Germinal center (tissue), 1 donor: ENCODE data around the gene NME3.
"Not testable (repeated sequence)": the region's sequence is repeated elsewhere in the genome, so short reads cannot be mapped to it uniquely, and the experiment has no call there.

Experiments
- DNase-seq: peaks from one replicate; pipeline ENCODE4 v3.0.0; 2012; ENCODE audit warnings: mixed read lengths, low spot score

NME3 gene

DNA sequence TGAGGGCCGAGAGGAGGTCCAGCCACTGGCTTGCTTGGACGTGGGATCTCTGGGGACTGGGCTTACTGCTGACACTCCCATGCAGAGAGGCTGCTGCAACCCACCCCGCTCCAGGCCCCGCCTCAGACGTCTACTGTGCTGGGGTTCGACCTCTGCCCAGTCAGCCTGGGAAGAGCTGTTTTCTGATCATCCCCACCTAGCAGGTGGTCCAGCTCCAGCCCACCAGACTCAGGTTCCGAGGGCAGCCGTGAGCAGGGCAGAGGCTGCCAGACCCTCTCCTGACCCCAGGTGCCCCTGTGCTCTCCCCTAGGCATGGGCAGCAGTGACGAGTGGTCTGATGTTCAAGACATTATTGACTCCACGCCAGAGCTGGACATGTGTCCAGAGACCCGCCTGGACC lies 23.4 kb downstream of the NME3 start:
- DNase-seq = no peak

DNA sequence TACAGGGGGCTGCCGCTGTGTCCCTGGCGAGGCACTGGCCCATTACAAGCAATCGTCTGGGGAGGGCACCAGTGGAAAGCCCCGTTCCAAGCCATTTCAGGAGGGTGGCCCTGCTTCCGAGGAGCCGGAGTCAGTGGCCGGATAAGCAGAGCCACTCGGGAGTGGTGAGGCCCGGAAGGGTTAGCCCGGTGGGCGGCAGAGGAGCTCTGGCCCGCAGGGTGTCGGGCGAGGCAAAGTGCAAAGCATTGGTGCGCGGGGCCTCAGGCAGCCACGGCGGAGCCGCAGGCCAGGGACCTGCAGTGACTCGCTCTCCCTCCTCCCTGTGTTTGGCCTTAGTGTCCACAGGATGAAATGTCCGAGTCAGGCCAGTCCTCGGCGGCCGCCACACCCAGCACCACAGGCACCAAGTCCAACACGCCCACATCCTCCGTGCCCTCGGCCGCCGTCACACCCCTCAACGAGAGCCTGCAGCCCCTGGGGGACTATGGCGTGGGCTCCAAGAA lies 24.6 kb downstream of the NME3 start:
- no peak for DNase-seq

DNA sequence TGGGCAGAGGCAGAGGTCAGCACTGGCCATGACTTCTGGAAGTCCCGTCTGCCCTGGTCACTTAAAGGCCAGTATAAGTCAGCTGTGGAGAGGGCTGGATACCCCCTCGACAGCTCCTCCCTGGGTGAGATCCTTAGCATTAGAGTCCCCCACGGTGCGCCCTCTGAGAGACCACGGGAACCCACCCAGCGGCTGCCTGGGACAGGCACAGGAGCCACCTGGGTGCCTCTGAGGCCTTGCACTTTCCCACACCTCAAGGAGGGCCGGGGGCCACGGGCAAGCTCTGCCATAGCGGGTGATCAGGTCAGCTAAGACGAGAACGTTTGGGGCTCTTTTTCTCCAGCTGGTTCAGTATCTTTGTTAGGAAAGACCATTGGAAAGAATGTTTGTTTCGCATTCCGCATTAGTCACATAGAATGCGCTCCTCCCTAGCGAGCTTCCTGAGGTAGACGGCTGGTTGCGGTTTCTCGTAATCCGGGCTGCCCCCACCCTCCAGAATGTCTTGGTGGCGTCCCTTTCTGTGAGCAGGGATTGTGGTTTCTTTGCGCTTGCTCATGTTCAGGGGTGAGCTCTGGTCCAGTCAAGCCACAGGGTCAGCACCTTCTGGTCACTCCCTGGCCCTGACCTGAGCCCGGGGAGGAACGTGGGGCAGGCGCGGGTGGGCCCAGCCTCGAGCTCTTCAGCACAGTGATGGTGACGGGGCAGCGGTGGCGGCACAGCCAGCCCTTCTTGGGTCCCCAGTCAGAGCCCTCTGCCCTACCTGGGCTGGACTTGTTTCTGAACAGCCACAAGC lies 25.2 kb downstream of the NME3 start:
- no peak for DNase-seq

DNA sequence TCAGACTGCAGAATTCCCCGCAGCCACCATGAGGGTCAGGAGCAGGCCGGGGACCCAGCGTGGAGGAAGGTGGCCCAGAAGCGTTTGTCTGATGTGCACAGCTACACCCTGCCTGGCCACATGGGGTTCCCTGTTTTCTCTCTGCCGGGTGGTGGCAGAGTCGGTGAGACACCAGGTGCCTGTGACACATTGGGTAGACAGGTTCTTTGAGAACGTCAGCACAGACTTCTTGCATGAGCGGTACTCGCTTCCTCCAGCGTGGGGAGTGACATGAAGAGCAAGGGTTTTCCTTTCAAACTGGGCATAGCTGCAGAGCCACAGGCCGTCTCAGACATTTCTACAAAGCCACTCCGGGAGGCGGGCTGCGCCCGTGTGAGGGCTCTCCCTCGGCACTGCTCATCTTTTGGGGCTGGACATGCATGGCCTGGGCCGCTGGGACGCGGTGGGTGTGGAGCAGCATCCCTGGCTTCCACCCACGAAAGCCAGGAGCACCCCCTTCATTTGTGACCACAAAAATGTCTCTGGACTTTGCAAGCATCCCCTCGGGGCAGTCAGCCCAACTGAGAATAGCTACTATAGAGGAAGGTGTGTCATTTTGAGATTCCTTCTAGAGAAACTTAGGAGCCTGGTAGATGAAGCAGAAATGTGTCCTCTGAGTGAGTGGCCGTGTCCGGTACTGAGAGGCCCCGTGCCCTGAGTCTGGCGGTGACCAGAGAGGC lies 26.0 kb downstream of the NME3 start:
- DNase-seq = no peak

DNA sequence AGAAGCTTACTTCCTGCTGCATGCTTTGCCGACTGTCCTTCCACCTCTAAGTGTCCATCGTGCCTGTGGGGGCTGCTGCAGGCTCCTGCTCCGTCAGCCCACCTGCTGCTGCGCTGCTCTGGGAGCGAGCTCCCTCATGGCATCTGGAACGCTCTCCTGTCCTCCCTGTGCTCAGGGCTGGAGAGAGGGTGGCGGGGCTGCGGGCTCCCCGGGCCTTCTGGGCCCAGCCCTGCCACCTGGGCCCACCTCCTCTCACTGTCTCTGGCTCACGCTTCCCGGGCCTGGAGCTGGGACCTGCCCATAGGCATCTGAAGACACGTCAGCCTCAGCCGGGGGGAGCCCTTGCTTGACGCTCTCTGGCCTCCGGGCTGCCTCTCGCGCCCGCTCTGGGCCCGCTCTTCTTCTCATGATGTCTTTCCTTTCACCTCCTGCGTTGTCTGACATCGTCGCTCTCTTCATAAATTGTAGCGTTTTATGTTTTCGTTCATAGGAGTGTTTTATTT lies 27.0 kb downstream of the NME3 start:
- DNase-seq = no peak

DNA sequence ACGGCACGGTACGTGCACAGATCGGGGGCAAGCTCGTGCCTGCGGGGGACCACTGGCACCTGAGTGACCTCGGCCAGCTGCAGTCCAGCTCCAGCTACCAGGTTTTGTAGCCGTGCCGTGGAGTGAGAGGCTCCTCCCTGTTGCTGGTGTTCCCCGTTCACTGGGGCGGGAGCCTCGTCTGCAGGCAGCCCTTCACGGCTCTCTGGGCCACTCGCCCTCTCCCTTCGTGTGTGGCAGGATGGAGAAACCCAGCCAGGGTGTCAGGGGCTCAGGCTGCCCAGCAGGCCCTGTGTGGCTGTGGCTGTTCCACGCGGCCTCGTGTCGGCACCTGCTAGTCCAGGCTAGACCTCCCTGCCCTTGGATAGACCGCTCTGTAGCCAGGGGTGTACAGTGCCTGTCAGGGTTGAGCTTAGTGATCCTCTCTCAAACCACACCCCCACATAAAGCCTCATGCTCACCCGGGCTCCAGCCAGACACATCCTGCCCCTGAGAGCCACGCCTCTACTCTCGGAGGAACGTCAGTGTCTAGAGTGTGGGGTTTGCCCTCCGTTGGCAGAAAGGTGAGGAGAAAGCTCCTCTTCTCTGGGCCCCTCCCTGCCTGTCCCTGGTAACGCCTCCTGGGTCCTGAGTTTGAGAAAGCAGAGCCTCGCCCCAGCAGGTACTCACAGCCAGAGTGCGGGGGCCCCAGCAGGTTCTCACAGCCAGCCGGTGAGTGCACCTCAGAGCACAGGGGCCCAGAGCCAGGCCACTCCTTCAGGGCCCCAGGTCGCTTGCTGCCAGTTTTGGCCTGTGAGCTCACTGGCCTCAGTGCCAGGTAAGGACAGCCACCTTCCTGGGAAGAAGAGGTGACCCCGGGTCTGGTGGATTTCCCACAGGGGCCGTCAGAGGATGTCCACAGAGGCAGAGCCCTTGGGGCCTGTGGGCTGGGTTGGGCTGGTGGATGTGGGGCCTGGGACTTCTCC lies 27.7 kb downstream of the NME3 start:
- DNase-seq = no peak

DNA sequence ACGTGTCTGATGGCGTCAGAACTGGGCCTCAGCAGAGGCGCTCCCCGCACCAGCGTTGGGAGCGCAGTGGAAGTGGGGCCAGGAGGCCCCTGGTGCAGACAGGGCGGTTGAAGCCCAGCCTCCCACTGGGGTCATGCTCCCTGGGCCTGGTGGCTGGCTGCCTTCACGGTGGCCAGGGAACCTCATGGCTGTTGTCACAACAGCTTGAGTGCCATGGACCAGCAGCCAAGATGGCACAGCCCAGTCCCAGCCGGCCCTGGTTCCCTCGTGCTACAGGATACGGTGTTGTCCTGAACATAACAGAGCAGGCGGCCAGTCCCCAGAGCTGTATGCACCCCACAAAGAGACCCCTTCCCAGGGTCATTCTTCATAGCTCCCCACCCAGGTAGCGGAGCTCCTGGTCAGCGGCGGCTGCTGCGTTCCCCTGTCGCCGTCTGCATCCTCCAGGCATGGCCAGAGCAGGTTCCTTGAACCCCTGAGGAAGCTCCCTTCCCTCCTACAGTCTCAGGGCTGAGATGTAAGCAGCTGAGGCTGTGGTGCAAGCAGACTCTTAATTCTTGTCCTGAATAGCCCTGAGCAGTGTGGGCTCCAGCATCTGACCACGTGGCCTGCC lies 29.7 kb downstream of the NME3 start:
- DNase-seq = no peak

DNA sequence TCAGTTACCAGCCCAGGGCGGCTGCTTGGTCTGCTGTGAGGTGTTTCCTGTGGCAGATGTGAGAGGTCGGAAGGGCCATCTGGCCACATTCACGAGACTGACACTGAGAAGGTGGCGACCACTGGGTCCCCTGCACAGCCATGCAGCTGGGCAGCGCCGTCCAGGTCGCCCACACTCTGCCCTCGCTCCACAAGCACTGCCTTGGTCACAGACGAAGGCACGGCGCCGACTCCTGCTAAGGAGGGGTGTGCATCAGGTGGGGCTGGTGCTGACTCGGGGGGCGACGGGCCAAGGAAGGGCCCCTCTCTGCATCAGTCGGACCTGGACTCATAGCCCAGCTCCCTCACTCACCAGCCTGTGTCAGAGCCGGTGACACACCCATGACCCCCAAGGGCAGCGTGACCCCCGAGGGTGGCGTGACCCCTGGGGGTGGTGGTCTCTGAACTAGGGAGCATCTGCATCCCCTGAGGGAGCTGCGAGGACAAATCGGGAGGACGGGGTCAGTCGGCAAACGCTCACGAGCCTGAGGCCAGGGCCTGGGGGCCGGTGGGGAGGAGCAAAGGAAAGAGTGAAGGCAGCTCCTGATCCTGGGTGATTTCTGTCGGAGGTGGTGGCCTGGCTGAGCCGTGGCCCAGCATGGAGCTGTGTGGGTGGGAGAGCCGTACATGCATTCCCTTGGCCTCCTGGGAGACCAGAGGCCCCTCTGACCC lies 30.4 kb downstream of the NME3 start:
- no peak for DNase-seq

DNA sequence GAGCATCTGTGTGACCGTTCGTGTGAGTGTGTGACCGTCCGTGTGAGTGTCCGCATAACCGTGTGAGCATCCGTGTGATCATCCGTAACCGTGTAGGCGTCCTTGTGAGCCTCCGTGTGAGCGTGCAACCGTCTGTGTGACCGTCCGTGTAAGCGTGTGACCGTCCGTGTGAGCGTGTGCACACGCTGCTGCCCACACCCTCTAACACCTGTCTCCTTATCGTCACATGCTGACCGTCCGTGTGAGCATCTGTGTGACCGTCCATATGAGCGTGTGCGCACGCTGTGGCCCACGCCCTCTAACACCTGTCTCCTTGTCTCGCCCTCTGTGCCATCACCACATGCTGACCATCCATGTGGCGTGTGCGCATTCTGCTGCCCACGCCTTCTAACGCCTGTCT lies 31.1 kb downstream of the NME3 start:
- no peak for DNase-seq

DNA sequence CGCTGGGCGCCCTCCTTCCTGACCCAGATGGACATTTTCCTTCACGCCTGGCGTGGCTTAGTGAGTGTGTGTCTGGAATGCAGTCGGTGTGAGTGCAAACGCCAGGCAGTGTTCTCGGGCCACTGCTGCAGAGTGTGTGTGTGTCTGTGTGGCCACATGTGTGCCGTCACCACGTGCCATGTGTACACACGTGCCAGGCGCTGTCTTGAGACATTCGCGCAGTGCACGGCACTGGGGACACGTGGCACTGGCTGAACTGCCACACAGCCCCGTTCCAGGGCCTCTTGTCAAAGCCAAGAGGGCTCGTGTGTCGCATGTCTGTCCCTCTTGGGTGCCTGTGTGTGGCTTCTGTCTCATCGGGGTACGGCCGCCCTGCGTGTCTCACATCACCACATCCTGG lies 36.5 kb downstream of the NME3 start:
- no peak for DNase-seq

DNA sequence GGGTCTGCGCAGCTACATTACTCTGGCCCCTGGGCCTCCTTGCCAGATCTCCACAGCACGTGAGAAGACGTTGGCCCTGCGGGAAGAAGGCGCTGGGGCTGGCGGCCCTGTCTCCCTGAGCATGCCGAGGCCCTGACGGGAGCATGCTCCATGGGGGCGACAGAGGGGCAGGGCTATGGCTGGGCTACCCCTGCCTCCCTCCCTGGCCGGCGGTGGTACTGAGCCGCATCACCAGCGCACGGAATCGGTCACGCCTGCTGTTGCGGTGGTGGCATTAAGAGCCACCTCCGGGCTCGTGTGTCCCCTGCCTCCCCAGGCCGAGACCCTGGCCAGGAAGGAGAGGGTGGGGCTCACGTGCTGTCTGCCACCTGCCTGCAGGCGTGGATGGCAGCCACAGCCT lies 37.2 kb downstream of the NME3 start:
- no peak for DNase-seq

DNA sequence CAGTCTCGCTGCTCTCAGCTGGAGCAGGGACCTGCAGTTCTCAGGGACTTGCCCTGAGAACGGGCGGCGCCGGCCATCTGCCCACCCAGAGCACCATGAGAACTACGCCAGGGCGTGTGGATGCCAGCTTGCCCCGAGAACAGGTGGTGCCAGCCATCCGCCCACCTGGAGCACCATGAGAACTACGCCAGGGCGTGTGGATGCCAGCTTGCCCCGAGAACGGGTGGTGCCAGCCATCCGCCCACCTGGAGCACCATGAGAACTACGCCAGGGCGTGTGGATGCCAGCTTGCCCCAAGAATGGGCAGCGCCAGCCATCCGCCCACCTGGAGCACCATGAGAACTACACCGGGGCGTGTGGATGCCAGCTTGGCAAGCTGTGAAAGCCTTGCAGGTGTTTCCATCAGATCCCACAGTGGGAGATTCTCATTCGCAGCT lies 38.8 kb downstream of the NME3 start:
- not testable (repeated sequence) for DNase-seq

DNA sequence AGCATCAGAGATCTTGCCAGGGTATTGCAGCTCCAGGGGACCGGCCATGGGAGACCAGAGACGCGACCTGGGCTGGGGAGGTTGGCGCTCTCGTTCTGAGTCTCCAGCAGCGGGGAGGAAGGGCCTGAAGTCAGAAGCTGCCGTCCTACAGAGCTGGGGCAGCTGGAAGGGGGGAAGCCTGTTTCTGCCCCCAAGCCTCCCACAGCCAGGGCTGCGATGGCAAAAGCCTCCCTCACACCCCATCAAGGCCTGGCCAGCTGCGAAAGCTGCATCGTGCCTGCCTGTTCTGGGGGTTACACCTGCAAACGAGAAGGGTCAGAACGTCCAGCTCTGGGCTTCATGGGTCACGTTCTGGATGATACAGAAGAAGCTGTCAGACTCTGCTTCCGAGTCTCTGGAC lies 39.3 kb downstream of the NME3 start:
- no peak for DNase-seq

DNA sequence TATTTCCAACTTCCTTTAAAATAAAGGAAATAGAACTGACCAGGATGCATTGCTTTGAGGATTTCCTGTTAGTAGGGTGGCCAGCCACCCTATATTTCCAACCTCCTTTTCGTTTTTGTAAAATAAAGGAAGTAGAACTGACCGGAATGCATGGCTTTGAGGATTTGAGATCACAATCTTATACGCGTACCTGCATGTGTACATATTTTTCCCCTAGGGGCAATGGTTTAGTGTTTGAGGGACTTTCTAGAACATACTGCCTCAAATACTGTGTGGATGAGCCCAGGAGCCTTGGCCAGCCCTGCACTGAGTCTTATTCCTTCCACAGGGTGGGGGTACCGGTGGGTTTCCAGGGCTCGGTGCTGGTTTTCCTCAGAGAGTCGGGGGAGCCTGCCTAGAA lies 39.7 kb downstream of the NME3 start:
- DNase-seq = no peak

DNA sequence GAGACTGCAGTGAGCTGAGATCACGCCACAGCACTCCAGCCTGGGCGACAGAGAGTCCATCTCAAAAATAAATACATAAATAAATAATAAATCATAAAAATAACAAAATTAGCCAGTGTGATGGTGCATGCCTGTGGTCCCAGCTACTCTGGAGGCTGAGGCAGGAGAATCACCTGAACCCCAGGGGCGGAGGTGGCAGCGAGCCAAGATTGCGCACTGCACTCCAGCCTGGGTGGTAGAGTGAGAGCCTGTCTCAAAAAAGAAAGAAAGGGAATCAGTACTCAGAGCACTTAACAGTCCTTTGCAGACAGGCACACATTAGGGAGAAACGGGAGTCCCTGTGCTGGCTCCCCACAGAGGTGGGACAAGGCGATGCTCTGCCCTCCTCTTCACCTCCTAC lies 40.3 kb downstream of the NME3 start:
- DNase-seq = no peak

DNA sequence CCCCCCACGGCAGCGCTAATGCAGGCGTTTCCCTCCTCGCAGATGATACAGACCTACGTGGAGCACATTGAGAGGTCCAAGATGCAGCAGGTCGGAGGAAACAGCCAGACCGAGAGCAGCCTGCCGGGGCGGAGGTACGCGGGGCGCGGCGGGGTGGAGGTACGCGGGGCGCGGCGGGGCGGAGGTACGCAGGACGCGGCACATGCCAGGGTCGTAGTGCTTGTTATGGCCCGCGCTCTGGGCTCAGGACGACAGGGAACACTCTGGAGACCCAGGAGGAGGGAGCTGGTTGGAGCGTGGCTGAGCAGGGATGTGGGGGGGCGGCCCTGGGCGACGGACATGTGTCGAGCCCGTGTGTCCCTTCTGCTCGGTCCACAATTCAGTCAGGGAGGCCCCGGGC lies 41.9 kb downstream of the NME3 start:
- DNase-seq = no peak

DNA sequence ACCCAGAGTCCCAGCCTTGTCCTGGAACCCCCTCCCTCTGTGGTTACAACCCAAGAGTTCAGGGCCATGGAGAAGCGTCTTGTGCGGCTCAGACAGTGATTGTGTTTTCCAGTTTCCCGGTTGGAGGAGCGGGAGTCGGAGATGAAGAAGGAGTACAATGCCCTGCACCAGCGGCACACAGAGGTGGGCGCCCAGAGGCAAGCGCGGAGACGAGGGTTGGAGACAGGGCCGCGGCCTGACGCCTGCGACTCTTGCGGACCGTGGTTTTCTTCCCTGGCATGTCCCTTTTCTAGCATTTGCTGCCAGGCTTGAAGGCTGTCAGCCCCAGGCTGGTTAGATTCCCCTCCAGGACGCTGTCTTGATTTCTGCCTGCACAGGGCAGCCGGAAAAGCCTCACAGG lies 42.3 kb downstream of the NME3 start:
- DNase-seq = no peak

DNA sequence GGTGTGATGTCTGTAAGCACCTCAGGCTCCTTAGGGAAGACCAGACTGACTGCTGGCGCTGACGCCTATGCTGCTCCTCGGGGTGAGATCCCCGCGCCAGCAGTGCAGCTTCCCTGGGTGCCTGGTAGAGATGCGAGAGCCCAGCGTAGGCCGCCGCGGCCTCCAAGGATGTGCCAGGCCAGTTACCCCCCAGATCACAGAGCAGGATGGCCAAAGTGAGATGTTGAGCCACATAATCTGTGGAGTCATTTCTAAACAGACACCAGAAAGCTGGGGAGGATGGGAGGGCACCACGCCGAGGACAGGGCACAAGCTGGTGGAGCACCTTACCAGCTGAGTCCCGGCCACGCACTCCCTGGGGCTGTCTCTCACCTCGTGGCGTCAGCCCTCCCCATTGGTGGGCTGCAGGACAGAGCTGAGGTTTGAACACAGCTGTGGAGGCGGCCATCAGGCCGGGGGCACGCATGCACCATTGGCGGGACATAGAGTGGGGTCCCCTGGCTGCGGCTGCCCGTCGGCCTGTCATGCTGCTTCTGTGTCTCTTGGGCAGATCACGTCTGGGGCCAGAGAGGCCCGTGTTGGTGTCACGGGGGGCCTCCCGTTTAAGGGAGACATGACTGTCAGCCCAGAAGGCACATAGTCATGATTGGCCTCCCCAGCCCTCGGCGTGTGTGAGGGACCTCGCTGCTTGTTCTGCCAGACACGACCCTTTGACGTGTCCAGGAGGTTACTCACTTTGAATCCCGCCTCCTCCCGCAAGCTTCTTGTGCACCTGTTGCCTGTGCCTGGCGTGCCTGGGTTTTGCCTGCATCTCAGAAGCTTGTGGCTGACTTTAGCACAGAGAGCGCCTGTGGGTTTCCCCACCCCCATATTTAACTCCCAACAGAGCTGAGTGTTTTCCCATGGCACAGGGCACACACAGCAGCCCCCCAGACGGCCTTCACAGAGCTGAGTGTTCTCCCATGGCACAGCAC lies 43.4 kb downstream of the NME3 start:
- no peak for DNase-seq

DNA sequence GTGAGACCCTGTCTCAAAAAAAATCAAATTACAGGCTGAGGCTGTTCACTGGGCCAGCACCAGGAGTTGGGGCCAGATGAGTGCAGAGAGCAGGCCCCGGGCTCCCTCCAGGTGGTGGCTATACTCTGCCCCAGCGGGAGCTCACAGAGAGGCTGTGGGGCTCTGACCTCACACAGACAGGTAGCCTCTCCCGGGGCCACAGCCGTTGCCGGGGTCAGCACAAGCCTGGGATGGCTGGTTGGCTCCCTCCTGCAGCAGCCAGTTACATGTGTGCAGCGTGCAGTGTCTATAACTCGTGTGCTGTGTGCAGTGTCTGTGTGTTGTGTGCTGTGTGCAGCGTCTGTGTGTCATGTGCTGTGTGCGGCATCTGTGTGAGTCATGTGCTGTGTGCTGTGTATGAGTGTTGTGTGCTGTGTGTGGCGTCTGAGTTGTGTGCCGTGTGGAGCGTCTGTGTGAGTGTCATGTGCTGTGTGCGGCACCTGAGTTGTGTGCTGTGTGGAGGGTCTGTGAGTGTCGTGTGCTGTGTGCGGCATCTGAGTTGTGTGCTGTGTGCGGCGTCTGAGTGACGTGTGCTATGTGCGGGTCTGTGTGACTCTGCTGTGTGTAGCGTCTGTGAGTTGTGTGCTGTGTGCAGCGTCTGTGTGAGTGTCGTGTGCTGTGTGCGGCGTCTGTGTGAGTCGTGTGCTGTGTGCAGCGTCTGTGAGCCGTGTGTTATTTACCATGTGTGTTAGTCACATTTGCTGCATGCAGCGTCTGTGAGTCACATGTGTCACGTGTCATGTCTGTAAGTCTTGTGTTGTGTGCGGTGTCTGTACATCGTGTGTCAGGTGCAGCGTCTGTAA lies 44.5 kb downstream of the NME3 start:
- no peak for DNase-seq
